Measurements from ENCODE around the gene GREB1.

GREB1 gene

DNA sequence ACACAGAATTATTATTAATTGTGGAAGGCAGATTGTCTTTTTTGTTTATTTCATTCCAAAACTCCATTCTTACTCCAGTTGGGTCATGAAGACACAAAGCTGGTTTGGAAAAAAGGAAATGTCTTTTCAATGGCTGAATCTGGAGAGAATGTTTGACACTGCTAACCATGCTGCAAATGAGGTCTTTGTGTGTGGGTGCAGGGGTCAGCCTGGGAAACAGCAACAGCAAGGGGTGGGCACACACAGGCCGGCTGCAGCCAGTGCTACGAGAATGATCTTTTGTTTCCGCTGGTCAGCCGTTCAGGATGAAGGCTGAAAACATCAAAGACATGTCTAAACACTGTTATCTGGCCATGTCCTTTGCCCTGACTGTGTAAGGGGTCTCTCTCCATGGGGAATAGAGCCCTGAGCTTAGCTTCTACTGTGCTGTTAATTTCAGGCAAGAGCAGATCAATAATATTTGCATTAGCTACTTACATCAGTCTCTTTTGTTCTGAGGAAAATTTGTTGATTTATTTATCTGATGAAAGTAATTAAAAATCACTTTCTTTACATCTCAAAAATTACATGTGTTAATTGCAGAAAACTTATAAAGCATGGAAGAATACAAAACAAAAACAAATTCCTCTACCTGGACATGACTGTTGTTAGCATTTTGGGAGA, 34.6 kb upstream of the GREB1 start:
- TF ChIP-seq, protein P1, sequence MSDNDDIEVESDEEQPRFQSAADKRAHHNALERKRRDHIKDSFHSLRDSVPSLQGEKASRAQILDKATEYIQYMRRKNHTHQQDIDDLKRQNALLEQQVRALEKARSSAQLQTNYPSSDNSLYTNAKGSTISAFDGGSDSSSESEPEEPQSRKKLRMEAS (IDR thresholded peaks at IDR 0.05), result no peak
- TF ChIP-seq EGR1 (IDR thresholded peaks at IDR 0.05) (no peak), ZBTB7A (IDR thresholded peaks at IDR 0.05; ENCODE audit: low read depth) (no peak), EP300 (IDR thresholded peaks at IDR 0.05; ENCODE audit: borderline replicate concordance) (no peak), NFIC (IDR thresholded peaks at IDR 0.05) (no peak), CREB1 (IDR thresholded peaks at IDR 0.05; ENCODE audit: low read depth) (no peak), FOXM1 (IDR thresholded peaks at IDR 0.05; ENCODE audit: borderline replicate concordance, low read depth) (no peak), TCF12 (IDR thresholded peaks at IDR 0.05; ENCODE audit: low read depth) (no peak), CEBPB (IDR thresholded peaks at IDR 0.05) (no peak)

DNA sequence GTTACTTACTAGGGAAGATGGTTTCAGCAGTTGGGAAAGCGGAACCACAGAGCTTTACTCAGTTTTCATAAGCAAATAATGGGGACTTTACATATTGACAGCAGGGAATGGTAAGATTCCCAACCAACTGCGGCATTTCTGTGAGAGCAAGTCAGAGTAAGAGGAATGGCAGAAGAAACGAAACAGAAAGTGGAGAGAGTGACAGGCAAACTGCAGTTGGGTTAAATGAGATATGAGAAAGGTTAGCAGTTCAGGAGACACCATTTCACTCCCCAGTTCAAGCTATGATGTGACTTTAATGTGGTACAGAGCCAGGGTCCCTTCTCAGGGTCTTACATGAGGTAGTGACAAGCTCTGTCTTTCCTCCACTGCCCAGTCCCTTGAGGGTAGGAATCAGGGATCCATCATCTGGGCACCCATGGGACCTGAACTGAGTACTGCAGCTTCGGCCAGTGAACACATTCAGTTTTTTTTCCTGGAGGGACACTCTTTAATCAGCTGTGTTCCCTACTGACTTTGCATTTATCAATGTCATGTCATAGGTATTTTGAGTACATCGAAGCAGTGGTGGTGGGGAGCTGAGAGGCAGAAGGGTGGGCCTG, 33.0 kb upstream of the GREB1 start:
- TF ChIP-seq, protein P2, sequence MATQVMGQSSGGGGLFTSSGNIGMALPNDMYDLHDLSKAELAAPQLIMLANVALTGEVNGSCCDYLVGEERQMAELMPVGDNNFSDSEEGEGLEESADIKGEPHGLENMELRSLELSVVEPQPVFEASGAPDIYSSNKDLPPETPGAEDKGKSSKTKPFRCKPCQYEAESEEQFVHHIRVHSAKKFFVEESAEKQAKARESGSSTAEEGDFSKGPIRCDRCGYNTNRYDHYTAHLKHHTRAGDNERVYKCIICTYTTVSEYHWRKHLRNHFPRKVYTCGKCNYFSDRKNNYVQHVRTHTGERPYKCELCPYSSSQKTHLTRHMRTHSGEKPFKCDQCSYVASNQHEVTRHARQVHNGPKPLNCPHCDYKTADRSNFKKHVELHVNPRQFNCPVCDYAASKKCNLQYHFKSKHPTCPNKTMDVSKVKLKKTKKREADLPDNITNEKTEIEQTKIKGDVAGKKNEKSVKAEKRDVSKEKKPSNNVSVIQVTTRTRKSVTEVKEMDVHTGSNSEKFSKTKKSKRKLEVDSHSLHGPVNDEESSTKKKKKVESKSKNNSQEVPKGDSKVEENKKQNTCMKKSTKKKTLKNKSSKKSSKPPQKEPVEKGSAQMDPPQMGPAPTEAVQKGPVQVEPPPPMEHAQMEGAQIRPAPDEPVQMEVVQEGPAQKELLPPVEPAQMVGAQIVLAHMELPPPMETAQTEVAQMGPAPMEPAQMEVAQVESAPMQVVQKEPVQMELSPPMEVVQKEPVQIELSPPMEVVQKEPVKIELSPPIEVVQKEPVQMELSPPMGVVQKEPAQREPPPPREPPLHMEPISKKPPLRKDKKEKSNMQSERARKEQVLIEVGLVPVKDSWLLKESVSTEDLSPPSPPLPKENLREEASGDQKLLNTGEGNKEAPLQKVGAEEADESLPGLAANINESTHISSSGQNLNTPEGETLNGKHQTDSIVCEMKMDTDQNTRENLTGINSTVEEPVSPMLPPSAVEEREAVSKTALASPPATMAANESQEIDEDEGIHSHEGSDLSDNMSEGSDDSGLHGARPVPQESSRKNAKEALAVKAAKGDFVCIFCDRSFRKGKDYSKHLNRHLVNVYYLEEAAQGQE (IDR thresholded peaks at IDR 0.05; ENCODE audit: low read depth), result no peak
- TF ChIP-seq, protein P1 (IDR thresholded peaks at IDR 0.05), result no peak
- TF ChIP-seq CEBPB (IDR thresholded peaks at IDR 0.05) (no peak), YY1 (IDR thresholded peaks at IDR 0.05; ENCODE audit: low read depth) (no peak)

DNA sequence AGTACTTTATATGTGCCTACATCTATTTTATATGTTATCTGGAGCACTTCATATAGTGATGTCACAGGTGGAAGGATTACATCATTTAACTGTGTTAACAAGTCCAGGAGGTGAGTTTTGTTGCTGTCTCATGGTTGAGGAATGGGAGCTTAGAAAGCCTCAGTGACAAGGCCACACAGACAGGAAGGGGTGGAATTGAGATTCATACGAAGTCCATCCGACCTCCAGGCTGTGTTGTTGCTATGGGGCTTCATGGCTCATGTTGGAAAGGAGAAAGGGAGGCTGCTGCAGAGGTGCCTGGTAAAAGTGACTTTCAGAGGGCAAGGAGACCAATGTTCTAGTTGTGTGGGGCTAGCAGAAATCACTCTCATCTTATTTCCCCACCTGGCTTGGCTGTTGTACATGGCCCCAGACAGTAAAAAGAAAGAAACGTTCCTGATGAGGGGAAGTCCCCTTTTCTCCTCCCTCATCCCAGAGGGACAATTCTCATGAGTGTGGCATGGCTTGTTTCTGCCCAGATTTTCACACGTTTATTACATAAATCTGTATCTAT, 31.0 kb upstream of the GREB1 start:
- TF ChIP-seq, protein P3, sequence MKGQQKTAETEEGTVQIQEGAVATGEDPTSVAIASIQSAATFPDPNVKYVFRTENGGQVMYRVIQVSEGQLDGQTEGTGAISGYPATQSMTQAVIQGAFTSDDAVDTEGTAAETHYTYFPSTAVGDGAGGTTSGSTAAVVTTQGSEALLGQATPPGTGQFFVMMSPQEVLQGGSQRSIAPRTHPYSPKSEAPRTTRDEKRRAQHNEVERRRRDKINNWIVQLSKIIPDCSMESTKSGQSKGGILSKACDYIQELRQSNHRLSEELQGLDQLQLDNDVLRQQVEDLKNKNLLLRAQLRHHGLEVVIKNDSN (IDR thresholded peaks at IDR 0.05), result no peak
- TF ChIP-seq TEAD4 (IDR thresholded peaks at IDR 0.05) (no peak), NFIC (IDR thresholded peaks at IDR 0.05) (no peak), EGR1 (IDR thresholded peaks at IDR 0.05) (no peak), FOXM1 (IDR thresholded peaks at IDR 0.05; ENCODE audit: borderline replicate concordance, low read depth) (no peak), TCF12 (IDR thresholded peaks at IDR 0.05; ENCODE audit: low read depth) (no peak), ZBTB7A (IDR thresholded peaks at IDR 0.05; ENCODE audit: low read depth) (no peak), TAF1 (IDR thresholded peaks at IDR 0.05; ENCODE audit: low read depth) (no peak), CREB1 (IDR thresholded peaks at IDR 0.05; ENCODE audit: low read depth) (no peak), YY1 (IDR thresholded peaks at IDR 0.05; ENCODE audit: low read depth) (no peak), RAD21 (IDR thresholded peaks at IDR 0.05; ENCODE audit: low read depth) (no peak), CEBPB (IDR thresholded peaks at IDR 0.05) (no peak), EP300 (IDR thresholded peaks at IDR 0.05; ENCODE audit: borderline replicate concordance) (no peak)
- TF ChIP-seq, protein P1 (IDR thresholded peaks at IDR 0.05), result no peak
- TF ChIP-seq, protein P2 (IDR thresholded peaks at IDR 0.05; ENCODE audit: low read depth), result no peak

DNA sequence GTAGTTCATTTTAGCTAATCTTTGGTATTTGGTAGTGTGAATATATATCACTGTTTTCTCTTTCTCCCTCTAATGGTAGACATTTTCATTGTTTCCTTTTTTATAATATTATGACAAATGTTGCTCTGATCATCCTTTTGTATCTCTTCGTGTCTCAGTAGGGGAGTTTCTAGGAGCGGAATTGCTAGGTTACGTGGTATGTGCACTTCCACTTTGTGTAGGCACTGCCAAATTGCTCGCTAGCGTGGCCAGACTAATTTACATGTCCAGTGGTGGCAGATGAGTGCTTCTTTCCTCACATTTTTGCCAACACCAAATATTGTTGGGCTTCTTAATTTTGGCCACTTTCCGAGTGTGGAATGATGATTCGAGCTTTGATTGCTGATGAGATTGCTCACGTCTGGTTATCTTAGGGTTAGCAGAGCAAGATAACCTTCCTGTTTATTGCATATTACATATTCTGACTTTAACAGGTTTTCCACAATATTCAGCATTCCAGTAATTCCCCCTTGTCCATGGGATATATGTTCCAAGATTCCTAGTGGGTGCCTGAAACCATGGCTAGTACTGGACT, 30.4 kb upstream of the GREB1 start:
- TF ChIP-seq RAD21 (IDR thresholded peaks at IDR 0.05; ENCODE audit: low read depth) (no peak), CREB1 (IDR thresholded peaks at IDR 0.05; ENCODE audit: low read depth) (no peak), YY1 (IDR thresholded peaks at IDR 0.05; ENCODE audit: low read depth) (no peak), TCF12 (IDR thresholded peaks at IDR 0.05; ENCODE audit: low read depth) (no peak), NFIC (IDR thresholded peaks at IDR 0.05) (no peak), ZBTB7A (IDR thresholded peaks at IDR 0.05; ENCODE audit: low read depth) (no peak), TEAD4 (IDR thresholded peaks at IDR 0.05) (no peak), TAF1 (IDR thresholded peaks at IDR 0.05; ENCODE audit: low read depth) (no peak), EP300 (IDR thresholded peaks at IDR 0.05; ENCODE audit: borderline replicate concordance) (no peak), CEBPB (IDR thresholded peaks at IDR 0.05) (no peak), EGR1 (IDR thresholded peaks at IDR 0.05) (no peak), FOXM1 (IDR thresholded peaks at IDR 0.05; ENCODE audit: borderline replicate concordance, low read depth) (no peak)
- TF ChIP-seq, protein P1 (IDR thresholded peaks at IDR 0.05), result no peak
- TF ChIP-seq, protein P3 (IDR thresholded peaks at IDR 0.05), result no peak
- TF ChIP-seq, protein P2 (IDR thresholded peaks at IDR 0.05; ENCODE audit: low read depth), result no peak
